GM21390 (cell line): ENCODE results near the gene TAF9B.
"Not testable (repeated sequence)": the region's sequence is repeated elsewhere in the genome, so short reads cannot be mapped to it uniquely, and the experiment has no call there.

Experiments
- ATAC-seq: cut with Tn5 transposase; IDR thresholded peaks from one replicate; pipeline ENCODE4 v1.9.1; 2021; ENCODE audit not compliant: unreplicated experiment

TAF9B gene

GRCh38 chrX:78116766-78117165, 22.7 kb downstream of the TAF9B start:
- no peak for ATAC-seq

- ATAC-seq: no peak
Observed at GRCh38 chrX:78116365-78116764, 23.1 kb downstream of the TAF9B start.

DNA sequence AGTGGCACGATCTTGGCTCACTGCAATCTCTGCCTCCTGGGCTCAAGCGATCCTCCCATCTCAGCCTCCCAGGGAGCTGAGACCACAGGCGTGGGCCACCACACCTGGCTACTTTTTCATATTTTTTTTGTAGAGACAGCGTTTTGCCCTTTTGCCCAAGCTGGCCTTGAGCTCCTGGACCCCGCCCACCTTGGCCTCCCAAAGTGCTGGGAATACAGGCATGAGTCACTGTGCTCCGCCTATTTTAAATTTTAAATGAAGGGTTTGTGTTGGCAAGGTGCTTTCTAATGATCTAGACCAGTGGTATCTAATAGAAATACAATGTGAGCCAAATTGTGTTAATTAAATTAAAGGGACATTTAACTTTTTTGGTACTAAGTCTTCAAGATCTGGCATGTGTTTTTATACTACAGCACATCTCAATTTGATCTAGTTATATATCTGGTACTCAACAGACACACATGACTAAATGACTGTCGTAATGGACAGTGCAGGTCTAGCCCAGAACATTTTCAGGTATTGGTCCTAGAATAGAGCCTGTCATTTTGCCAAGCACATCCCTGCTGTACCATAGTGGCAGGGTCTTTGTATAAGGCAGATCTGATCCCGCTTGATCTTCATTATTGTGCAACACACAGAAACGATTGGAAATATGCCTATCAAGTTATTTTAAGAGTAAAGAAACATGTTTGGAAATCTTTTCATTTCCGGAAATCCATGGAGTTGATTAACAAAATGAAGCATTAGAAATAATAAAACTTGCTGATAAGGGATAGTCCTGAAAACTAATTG, 28.1 kb downstream of the TAF9B start:
- ATAC-seq: no peak

GRCh38 chrX:78109458-78109857, 30.0 kb downstream of the TAF9B start:
- ATAC-seq: no peak

DNA sequence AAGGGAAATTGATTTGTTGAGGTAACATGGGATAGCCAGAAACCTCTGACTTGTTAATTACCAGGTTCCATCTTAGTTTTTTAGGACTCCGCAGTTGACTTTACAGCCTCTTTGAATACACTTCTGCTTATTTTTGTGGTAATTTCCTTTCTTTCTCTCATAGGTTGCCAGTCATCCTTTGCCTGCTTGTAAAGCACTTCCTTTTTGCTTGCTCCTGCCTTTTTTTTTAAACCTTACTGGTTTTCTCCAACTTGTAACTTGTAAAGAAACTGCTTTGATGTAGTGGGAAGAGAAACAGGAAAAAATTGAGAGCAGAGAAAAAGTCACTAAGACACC, 32.8 kb downstream of the TAF9B start:
- no peak for ATAC-seq

DNA sequence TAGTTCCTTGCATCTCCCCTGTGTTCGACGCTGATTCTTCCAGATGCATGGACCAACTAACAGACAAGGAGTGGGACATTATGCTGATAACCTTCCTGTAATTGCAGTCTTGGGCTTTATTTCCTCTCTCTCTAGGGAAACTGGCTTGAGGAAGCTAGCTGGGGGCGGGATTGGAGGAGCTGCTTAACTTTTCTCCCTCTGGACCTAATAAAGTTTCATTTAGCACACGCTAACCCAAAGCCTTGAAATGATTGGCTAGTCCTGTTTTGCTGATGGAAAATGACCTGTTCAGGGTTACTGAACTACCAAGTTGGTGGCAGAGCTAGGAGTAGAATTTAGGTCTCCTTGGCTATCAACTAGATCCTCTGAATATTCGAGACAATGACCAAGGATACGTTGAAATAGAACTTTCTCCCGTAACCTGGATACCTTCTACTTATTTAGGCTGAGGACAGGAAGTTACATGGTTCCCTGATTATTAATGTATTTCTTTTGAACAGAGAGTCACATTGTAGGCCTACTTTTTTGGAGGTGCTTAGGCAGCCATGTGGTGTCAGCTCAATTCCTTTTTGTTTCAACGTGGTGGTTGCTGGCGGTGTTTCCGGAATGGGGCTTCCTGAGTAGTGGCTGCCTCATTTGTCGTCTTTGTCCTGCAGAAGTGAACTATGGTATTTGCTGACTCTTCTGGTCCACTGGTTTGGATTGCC, 33.4 kb downstream of the TAF9B start:
- ATAC-seq: no peak

- peak; percentile 27 for ATAC-seq
Observed at GRCh38 chrX:78104447-78105176, 34.8 kb downstream of the TAF9B start.

- ATAC-seq: peak; percentile 91
Observed at GRCh38 chrX:78103623-78104446, 35.6 kb downstream of the TAF9B start, which contains the start of gene PGK1. TSS of gene PGK1 (plus strand) at chrX:78104248. CDS start at chrX:78104341, 93 bp downstream.

GRCh38 chrX:78103001-78103622, 36.3 kb downstream of the TAF9B start:
- no peak for ATAC-seq

- ATAC-seq: no peak
Observed at GRCh38 chrX:78102091-78102490, 37.4 kb downstream of the TAF9B start.

DNA sequence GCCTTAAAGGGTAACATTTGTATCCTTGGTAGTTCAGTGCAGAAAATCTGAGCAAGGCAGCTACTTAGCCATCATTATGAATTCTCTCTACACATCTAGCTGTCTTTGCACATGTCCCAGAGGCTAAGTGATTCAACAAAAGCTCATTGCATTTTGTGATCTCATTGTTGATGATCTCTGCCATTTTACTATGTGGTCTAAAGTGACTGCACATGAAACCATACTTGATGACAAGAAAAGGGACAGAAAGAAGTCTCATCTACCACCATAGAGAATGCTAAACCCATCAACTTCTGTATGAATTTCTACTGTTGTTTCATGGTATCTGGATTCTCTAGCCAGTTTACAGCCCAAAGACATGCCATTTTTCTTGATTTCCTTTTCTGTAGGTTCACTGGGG, 41.3 kb downstream of the TAF9B start:
- no peak for ATAC-seq

DNA sequence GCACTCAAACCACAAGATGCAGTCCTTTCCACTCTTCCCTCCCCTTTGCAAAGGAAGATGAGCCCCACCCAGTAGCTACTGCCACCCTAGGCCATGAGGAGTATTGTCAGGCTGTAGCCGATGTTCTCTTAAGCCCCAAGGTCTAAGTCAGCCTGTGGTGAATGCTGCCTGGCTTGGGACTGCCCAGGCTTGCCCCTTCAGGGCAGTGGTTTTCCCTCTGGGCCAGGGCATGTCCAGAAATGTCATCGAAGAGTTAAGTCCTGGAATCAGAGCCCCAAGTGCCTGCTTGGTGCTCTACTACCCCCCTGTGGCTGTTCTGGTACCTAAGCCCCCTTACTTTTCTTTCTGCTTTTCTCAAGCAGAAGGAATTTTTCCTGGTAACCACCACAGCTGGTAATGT, 47.2 kb downstream of the TAF9B start:
- ATAC-seq: peak; percentile 74

DNA sequence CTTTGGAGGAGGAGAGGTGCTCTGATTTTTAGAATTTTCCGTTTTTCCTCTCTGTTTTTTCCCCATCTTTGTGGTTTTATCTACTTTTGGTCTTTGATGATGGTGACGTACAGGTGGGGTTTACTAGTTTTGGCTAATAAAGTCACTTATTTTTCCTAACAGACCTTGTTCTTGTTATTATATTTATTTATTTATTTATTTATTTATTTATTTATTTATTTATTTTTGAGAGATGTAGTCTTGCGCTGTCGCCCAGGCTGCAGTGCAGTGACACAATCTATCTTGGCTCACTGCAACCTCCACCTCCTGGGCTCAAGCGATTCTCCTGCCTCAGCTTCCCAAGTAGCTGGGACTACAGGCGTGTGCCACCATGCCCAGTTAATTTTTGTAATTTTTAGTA, 58.0 kb downstream of the TAF9B start:
- ATAC-seq: not testable (repeated sequence)
